Stimulated activated naive CD4-positive, alpha-beta T cell treated with Interleukin-2 at 50 U/mL for 16 hours (primary cell): ENCODE results near the gene RHOH.
"Not testable (repeated sequence)": the region's sequence is repeated elsewhere in the genome, so short reads cannot be mapped to it uniquely, and the experiment has no call there.

Experiments used
- DNase-seq: peaks from one replicate; lab custom pipeline; 2025; lab: John Stamatoyannopoulos, UW

The RHOH gene

GRCh38 chr4:40196724-40197281 is at the start of gene RHOH:
RHOH (plus strand) TSS chr4:40197031; CDS start chr4:40243387, 46,356 bp downstream.
- peak; percentile 75 for DNase-seq

- not testable (repeated sequence) for DNase-seq
Measured at GRCh38 chr4:40147490-40147889, 49.3 kb upstream of the RHOH start.

- DNase-seq = peak; percentile 40
Measured at GRCh38 chr4:40149960-40150385, 46.9 kb upstream of the RHOH start.

- DNase-seq = no peak
Measured at GRCh38 chr4:40150932-40151331, 45.9 kb upstream of the RHOH start.

- no peak for DNase-seq
Measured at GRCh38 chr4:40152637-40153036, 44.2 kb upstream of the RHOH start.

GRCh38 chr4:40157436-40157835 is 39.4 kb upstream of the RHOH start:
- no peak for DNase-seq

GRCh38 chr4:40160258-40160657 is 36.6 kb upstream of the RHOH start:
- no peak for DNase-seq

GRCh38 chr4:40164459-40164858 is 32.4 kb upstream of the RHOH start:
- DNase-seq = no peak

- DNase-seq = no peak
Measured at GRCh38 chr4:40165916-40166315, 30.9 kb upstream of the RHOH start.

- DNase-seq = no peak
Measured at GRCh38 chr4:40168070-40168469, 28.8 kb upstream of the RHOH start.

- DNase-seq = no peak
Measured at GRCh38 chr4:40170588-40170987, 26.2 kb upstream of the RHOH start.

GRCh38 chr4:40173470-40173875 is 23.4 kb upstream of the RHOH start:
- DNase-seq = no peak

GRCh38 chr4:40176602-40177001 is 20.2 kb upstream of the RHOH start:
- no peak for DNase-seq

GRCh38 chr4:40177591-40177990 is 19.2 kb upstream of the RHOH start:
- no peak for DNase-seq

- DNase-seq = no peak
Measured at GRCh38 chr4:40178672-40179071, 18.2 kb upstream of the RHOH start.

- no peak for DNase-seq
Measured at GRCh38 chr4:40179360-40179759, 17.5 kb upstream of the RHOH start.

GRCh38 chr4:40180356-40180755 is 16.5 kb upstream of the RHOH start:
- no peak for DNase-seq

GRCh38 chr4:40182001-40182400 is 14.8 kb upstream of the RHOH start:
- DNase-seq = no peak

- DNase-seq = no peak
Measured at GRCh38 chr4:40182954-40183353, 13.9 kb upstream of the RHOH start.

- DNase-seq = no peak
Measured at GRCh38 chr4:40183615-40184411, 13.0 kb upstream of the RHOH start.

- no peak for DNase-seq
Measured at GRCh38 chr4:40185830-40186664, 10.8 kb upstream of the RHOH start.

- DNase-seq = no peak
Measured at GRCh38 chr4:40186665-40187014, 10.2 kb upstream of the RHOH start.

GRCh38 chr4:40187386-40187906 is 9.4 kb upstream of the RHOH start:
- no peak for DNase-seq
